Omental fat pad (tissue), 4 donors: ENCODE data around the gene GPBP1. TPM values are rescaled to one million over a fixed set of nuclear protein-coding genes. Genes with fewer than 3 reads are reported as not detected.
"Not testable (repeated sequence)": the region's sequence is repeated elsewhere in the genome, so short reads cannot be mapped to it uniquely, and the experiment has no call there.

Source experiments
- ATAC-seq: fragments of 150-250 bp; one replicate; pipeline ENCODE4 v1.9.1; 2016; ENCODE audit warnings: mild to moderate bottlenecking, moderate library complexity; ENCODE audit not compliant: low FRiP score
- DNase-seq: peaks from one replicate; pipeline ENCODE4 v3.0.0-alpha.2; 2019; ENCODE audit warnings: low spot score
- total RNA-seq, 4 donors: library from RNA; depleted of rRNA; stranded (reverse); fragments of >200 nt; gene quantifications; one replicate each; pipeline ENCODE4 v1.1.0, GENCODE V29; 2016
- TF ChIP-seq, protein P1 (sequence below), 3 donors: fragments of 450-650 bp; IDR thresholded peaks; one replicate each; pipeline ENCODE4 v1.5.1; 2016 to 2017; ENCODE audit warnings: antibody characterized with exemption in 3 of 3, mild to moderate bottlenecking in 3 of 3, moderate library complexity in 2 of 3

Gene GPBP1
- total RNA-seq, 4 donors from 2014 or later: 56.1 to 99.0 (median 83.3) TPM

DNA sequence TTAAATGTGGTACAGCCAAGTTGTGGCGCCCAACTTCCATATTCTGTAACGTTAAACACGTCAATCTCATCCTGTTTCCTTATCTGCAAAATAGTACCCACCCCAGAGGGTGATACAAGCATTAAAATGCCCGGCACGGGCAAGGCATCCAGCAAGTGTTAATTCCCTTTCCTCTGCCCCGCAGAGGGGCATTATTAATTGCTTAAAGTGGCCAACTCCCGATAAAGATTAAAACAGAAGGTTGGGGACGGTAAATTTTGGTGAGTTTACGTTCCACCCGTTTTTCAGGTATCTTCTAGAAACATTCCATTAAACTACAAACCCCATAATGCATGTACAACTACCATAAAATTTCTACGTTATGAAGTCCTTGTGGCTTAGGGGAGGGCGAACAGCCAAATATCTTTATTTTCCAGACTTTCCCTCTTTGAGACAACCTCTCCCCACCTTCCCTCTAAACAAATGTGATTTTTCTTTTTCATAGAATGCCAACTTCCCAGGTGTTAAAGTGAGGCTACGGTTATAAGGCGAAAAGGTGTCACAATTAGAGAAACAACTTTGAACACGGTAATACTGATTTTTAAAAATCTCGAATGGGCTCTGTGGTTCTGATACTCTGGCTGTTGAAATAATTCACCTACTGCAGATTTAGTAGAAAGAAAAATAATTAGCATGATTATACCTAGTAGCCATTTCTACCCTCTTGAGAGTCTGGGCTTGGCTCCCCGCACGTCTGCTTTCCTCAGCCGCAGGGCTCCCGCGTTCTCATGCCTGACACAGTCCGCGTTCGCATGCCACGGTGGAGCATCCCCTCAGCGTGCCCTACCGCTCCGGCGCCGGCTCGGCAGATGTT is 1.2 kb upstream of the GPBP1 start:
- peak; percentile 36 for DNase-seq
- peak; percentile 53 for ATAC-seq
- TF ChIP-seq, protein P1, sequence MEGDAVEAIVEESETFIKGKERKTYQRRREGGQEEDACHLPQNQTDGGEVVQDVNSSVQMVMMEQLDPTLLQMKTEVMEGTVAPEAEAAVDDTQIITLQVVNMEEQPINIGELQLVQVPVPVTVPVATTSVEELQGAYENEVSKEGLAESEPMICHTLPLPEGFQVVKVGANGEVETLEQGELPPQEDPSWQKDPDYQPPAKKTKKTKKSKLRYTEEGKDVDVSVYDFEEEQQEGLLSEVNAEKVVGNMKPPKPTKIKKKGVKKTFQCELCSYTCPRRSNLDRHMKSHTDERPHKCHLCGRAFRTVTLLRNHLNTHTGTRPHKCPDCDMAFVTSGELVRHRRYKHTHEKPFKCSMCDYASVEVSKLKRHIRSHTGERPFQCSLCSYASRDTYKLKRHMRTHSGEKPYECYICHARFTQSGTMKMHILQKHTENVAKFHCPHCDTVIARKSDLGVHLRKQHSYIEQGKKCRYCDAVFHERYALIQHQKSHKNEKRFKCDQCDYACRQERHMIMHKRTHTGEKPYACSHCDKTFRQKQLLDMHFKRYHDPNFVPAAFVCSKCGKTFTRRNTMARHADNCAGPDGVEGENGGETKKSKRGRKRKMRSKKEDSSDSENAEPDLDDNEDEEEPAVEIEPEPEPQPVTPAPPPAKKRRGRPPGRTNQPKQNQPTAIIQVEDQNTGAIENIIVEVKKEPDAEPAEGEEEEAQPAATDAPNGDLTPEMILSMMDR (IDR thresholded peaks at IDR 0.05): no peak

DNA sequence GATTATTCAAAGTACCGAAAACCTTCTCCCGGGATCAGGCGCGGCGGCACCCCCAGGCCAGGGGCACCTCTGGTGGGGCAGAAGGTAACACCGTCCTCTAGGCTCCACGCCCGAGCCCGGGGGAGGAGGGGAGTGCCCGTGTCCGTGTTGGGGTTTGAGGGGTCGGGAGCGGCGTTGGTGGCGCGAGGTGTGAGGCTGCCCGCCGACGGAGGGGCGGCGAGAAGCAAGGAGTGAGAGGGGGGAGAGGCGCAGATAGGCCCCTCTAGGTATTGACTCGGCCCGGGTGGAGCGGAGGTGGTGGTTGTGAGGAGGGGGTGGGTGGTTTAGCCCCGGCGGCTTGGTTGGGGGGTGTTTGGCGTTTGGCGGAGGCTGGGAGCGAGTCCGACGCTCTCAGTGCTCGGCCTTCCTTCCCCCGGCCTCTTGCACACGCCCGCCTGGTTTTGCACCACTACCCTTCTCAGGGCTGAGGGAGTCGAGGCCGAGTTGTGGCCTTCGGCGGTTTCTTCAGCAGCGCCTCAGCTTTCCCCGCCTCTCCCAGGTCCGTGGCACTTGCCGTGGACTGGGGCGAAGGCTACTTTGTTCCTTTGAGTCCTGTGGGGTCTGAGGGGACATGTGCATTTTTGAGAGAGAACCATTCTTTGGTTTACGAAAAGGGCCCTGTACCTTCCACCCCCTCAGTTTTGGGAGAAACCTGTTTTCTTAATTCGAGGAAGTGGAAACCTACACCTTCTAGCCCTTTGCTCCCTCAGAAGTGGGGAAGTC is 450 bp downstream of the GPBP1 start:
- peak; percentile 6 for ATAC-seq
- DNase-seq: no peak
- TF ChIP-seq, protein P1 (IDR thresholded peaks at IDR 0.05): no peak

DNA sequence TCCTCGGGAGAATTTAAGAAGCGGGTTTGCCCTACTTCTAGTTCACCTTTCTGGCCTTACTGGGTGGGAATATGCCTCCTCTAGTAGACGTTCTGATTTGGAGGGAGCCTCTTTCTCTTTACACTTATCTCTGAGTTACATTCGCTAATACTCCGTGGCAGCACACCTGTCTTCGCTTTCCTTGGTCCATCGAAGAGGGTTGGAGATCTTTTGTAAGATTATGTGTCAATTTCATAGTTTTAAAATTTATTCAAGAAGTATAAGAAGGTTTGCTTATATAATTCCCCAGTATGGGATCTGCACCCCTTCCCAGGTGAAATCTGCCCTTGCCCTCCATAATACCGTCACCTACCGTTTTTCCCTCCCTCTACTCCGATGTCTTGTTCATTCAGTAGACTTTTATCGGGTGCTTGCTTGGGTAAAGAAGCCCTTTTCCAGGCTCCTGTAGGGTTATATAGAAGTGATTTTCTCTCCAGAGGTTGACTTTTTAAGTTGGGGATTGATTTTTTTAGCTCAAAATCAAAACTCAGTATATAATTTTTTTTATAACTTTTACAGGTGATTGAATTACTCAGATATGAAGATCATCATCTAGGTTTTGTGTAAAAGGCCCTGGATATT is 1.1 kb downstream of the GPBP1 start:
- TF ChIP-seq, protein P1 (IDR thresholded peaks at IDR 0.05): no peak
- ATAC-seq (no peak), DNase-seq (no peak)

DNA sequence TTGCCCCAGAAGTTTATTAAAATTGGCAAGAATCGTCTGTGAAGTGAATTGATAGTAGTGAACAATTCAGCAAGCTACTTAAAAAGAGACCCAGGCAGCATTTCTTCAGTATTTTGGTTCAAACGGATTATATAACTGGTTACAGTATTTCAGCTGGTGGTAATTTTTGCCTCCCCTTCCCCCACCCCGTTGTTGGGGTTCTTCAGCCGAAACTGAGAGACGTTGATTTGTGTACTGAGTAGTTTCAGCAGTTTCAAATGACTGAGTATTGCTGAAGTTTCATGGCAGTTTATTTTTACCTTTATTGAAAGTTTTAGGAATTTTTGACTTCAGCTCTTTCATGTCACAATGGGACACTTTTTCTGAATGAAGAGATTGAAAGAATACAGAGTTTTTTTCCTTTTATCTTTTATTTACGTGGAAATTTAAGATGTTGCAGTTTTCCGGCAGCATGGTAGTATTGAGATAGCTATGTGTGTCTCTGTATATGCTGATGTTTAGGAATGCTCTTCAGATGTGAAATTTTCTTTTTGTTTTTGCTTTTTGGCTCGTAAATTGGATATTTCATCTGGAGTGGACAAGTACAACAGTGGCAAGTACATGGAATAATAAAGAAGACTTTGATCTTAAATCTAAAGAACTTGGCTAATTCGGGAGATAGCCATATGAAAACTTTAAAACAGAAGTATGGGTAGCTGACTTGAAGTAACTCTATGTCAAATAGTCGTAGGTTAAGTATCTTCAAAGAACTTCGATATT is 1.9 kb downstream of the GPBP1 start:
- TF ChIP-seq, protein P1 (IDR thresholded peaks at IDR 0.05): no peak
- ATAC-seq (no peak), DNase-seq (no peak)

DNA sequence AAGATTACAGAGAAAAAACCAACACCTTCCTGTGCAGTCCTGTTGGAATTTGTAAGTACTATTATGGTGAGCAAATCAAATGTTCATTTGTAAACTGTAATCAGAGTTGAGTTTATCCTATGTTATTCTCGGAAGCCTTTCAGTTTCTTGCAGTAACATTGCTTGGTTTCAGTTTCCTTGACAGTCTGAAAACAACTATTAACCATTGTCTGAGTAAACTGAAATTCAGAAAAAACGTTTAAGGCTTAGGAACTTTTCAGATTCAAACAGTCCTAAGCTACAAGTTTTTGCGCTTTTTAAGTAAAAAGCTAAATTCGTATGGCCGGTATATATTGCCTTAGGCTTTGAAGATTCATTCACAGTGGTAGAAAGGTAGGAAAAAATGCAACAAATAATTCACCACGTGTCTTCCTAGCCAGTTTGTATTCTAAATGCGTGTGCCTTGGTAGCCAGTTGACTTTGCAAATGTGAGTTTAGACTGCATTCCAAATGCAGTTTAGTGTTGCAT is 2.5 kb downstream of the GPBP1 start:
- ATAC-seq (no peak), DNase-seq (no peak)
- TF ChIP-seq, protein P1 (IDR thresholded peaks at IDR 0.05): no peak

DNA sequence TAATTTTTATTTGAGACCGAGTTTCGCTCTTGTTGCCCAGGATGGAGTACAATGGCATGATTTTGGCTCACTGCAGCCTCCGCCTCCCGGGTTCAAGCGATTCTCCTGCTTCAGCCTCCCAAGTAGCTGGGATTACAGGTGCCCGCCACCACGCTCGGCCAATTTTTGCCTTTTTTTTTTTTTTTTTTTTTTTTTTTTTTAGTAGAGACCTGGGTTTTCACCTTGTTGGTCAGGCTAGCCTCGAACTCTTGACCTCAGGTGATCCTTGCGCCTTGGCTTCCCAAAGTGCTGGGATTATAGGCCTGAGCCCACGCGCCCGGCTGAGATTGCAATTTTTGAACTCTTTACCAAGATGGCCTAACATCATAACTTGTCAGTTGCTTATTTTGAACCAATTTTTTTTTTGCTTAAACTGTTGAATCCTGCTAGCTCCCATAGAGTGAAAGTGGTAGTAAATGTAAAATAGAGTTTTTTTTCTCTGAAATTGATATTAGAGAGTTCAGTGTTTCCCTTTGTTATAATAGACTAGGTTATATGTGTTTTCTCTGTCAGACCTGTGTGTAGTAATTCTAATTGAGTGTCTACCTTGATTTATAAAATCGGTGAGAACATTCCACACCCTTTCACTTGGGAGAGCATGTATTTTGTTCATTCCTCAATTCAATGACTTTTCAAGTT is 3.8 kb downstream of the GPBP1 start:
- TF ChIP-seq, protein P1 (IDR thresholded peaks at IDR 0.05): no peak
- no peak for DNase-seq
- ATAC-seq: no peak

DNA sequence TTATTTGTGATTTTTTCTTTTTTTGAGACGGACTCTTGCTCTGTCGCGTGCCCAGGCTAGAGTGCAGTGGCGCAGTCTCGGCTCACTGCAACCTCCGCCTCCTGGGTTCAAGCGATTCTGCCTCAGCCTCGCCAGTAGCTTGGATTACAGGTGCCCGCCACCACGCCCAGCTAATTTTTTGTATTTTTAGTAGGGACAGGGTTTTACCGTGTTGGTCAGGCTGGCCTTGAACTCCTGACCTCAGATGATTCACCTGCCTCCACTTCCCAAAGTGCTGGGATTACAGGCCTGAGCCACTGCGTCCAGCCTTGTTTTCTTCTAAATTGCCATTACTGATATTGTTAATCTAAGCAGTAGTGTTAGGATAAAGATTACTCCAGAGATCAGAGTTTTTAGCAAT is 4.4 kb downstream of the GPBP1 start:
- not testable (repeated sequence) for ATAC-seq, DNase-seq
